WTC11 (cell line): ENCODE data around the gene RNF152. TPM values are rescaled to one million over a fixed set of nuclear protein-coding genes. Genes with fewer than 3 reads are reported as not detected.

ENCODE experiments used
- ATAC-seq: fragments of 200-7000 bp; cut with Tn5 transposase; 2 replicates; pipeline ENCODE4 v1.10.0; 2021; ENCODE audit warnings: mild to moderate bottlenecking, moderate library complexity
- CTCF ChIA-PET: fragments of 300-600 bp; sonication (Branson Sonifier 250); formaldehyde crosslinking; loops from one replicate; lab custom pipeline; 2021; ENCODE audit warnings: antibody characterized with exemption; lab: Charles Lee
- POLR2A ChIA-PET: fragments of 350-600 bp; sonication (Branson Sonifier 250); formaldehyde crosslinking; loops from one replicate; lab custom pipeline; 2021; ENCODE audit warnings: antibody characterized with exemption; lab: Charles Lee
- DNase-seq: peaks from one replicate; pipeline ENCODE4 v3.0.0; 2021; ENCODE audit warnings: low spot score
- H3K27ac Mint-ChIP-seq: 2 replicates; pipeline ENCODE4 v1.8.0; 2021; ENCODE audit warnings: mixed read lengths
- H3K27me3 Mint-ChIP-seq: 2 replicates; pipeline ENCODE4 v1.8.0; 2021; ENCODE audit warnings: low read depth, mild to moderate bottlenecking, moderate library complexity, mixed read lengths
- H3K36me3 Mint-ChIP-seq: 2 replicates; pipeline ENCODE4 v1.8.0; 2021; ENCODE audit warnings: mixed read lengths
- H3K4me1 Mint-ChIP-seq: 2 replicates; pipeline ENCODE4 v1.8.0; 2022; ENCODE audit warnings: mixed read lengths
- H3K4me3 Mint-ChIP-seq: 2 replicates; pipeline ENCODE4 v1.8.0; 2021; ENCODE audit warnings: mild to moderate bottlenecking, moderate library complexity, mixed read lengths
- H3K9me3 Mint-ChIP-seq: 2 replicates; pipeline ENCODE4 v1.8.0; 2021; ENCODE audit warnings: mixed read lengths
- AR ChIP-seq: fragments of 250-450 bp; sonication (Bioruptor Pico); IDR thresholded peaks from 2 replicates; pipeline ENCODE4 v1.9.0; 2021; ENCODE audit warnings: mild to moderate bottlenecking
- ATF1 ChIP-seq: sonication (generic); formaldehyde crosslinking; IDR thresholded peaks from 2 replicates; pipeline ENCODE4 v1.8.1; 2023; ENCODE audit warnings: mild to moderate bottlenecking, moderate library complexity, missing genetic modification reagents
- CREM ChIP-seq: sonication (generic); formaldehyde crosslinking; IDR thresholded peaks from 2 replicates; pipeline ENCODE4 v1.8.1; 2022; ENCODE audit warnings: mild to moderate bottlenecking, missing genetic modification reagents, moderate library complexity
- ELF4 ChIP-seq: sonication (generic); formaldehyde crosslinking; IDR thresholded peaks from 2 replicates; pipeline ENCODE4 v1.8.1; 2022; ENCODE audit warnings: low read depth, mild to moderate bottlenecking, moderate library complexity, missing genetic modification reagents
- ETV6 ChIP-seq: sonication (generic); formaldehyde crosslinking; IDR thresholded peaks from 2 replicates; pipeline ENCODE4 v1.8.1; 2022; ENCODE audit warnings: mild to moderate bottlenecking, missing genetic modification reagents
- FOXP1 ChIP-seq: sonication (generic); formaldehyde crosslinking; IDR thresholded peaks from 2 replicates; pipeline ENCODE4 v1.8.0; 2022; ENCODE audit warnings: missing genetic modification reagents, mild to moderate bottlenecking, moderate library complexity, borderline replicate concordance
- NFYB ChIP-seq: sonication (generic); formaldehyde crosslinking; conservative IDR thresholded peaks from 2 replicates; pipeline ENCODE4 v1.8.0; 2022; ENCODE audit warnings: low read depth, missing genetic modification reagents
- NR1H2 ChIP-seq: sonication (generic); formaldehyde crosslinking; IDR thresholded peaks from 2 replicates; pipeline ENCODE4 v1.9.0; 2021; ENCODE audit warnings: mild to moderate bottlenecking, moderate library complexity, missing genetic modification reagents
- NR2C2 ChIP-seq: sonication (generic); formaldehyde crosslinking; IDR thresholded peaks from 2 replicates; pipeline ENCODE4 v1.8.0; 2022; ENCODE audit warnings: mild to moderate bottlenecking, missing genetic modification reagents
- PRRX2 ChIP-seq: fragments of 250-450 bp; sonication (Bioruptor Pico); IDR thresholded peaks from 2 replicates; pipeline ENCODE4 v1.8.0; 2021; ENCODE audit warnings: mild to moderate bottlenecking
- ZNF138 ChIP-seq: sonication (generic); formaldehyde crosslinking; conservative IDR thresholded peaks from 2 replicates; pipeline ENCODE4 v1.8.1; 2022; ENCODE audit warnings: mild to moderate bottlenecking, moderate library complexity, missing genetic modification reagents
- ZNF232 ChIP-seq: sonication (generic); formaldehyde crosslinking; IDR thresholded peaks from 2 replicates; pipeline ENCODE4 v1.8.0; 2022; ENCODE audit warnings: mild to moderate bottlenecking, missing genetic modification reagents
- ZNF317 ChIP-seq: sonication (generic); formaldehyde crosslinking; IDR thresholded peaks from 2 replicates; pipeline ENCODE4 v1.8.1; 2023; ENCODE audit warnings: low read depth, mild to moderate bottlenecking, moderate library complexity, missing genetic modification reagents, borderline replicate concordance
- ZNF671 ChIP-seq: fragments of 250-450 bp; sonication (Bioruptor Pico); IDR thresholded peaks from 2 replicates; pipeline ENCODE4 v1.8.0; 2021; ENCODE audit warnings: mild to moderate bottlenecking
- ZSCAN18 ChIP-seq: fragments of 250-450 bp; sonication (Bioruptor Pico); IDR thresholded peaks from 2 replicates; pipeline ENCODE4 v2.1.2; 2022; ENCODE audit warnings: mild to moderate bottlenecking, moderate library complexity
- total RNA-seq: library from RNA; stranded (reverse); gene quantifications from 3 replicates; pipeline ENCODE4 v1.2.3, GENCODE V29; 2021
- TF ChIP-seq, protein P1 (sequence below): sonication (generic); formaldehyde crosslinking; IDR thresholded peaks from 2 replicates; pipeline ENCODE4 v1.8.1; 2022; ENCODE audit warnings: low read depth, missing genetic modification reagents, borderline replicate concordance
- TF ChIP-seq, protein P2 (sequence below): sonication (generic); formaldehyde crosslinking; IDR thresholded peaks from 2 replicates; pipeline ENCODE4 v1.8.0; 2022; ENCODE audit warnings: mild to moderate bottlenecking, missing genetic modification reagents
- TF ChIP-seq, protein P3 (sequence below): sonication (generic); formaldehyde crosslinking; IDR thresholded peaks from 2 replicates; pipeline ENCODE4 v1.8.1; 2023; ENCODE audit warnings: mild to moderate bottlenecking, missing genetic modification reagents

Gene RNF152
- total RNA-seq, 1 experiment from 2014 or later: 3.7 TPM

DNA sequence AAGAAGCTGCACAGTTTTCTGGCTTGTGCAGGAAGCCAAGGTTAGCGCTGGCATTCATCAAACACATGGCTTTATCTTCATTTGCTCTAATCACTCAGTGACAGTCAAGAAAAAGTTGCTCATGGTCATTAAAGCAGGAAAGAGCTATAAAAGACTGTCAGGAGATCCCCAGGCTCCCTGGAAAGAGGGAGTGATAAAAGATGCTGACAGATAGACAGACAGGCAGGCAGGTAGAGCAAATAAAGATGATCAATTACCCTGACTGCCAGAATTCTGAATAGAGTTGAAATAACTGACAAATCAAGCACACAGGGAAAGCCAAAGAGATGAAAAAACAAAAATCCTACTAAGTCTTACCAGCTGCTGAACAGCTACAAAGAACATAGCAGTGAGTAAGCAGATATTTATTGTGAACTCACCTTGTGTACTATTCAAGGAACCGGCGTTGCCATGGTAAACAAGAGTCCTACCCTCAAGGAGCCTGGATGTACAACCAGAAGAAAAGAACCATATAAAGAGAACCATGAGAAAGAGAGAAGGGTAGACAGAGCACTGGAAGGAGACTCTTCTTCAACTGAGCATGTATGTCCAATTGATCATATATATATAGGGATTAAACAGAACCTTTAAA, 68.0 kb downstream of the RNF152 start:
- TF ChIP-seq NR1H2 (CRISPR knock-in tag) (no peak), PRRX2 (CRISPR knock-in tag) (no peak), ATF1 (CRISPR knock-in tag) (no peak), ZSCAN18 (CRISPR knock-in tag) (no peak), NFYB (CRISPR knock-in tag) (no peak)
- ChIA-PET CTCF (interaction anchor here (0.9 kb wide), 1 partner anchor 188 kb away, joined by 3 read pairs; no protein-coding TSS in a partner anchor), POLR2A (no interaction called here)
- H3K4me3 Mint-ChIP-seq: no peak overlapping the region
- H3K27me3 Mint-ChIP-seq: no peaks in the 10 kb centered on the region
- peaks cover 6% of the 10 kb centered on the region for H3K4me1 Mint-ChIP-seq
- H3K36me3 Mint-ChIP-seq: 0 out of 2 replicates have a peak, but pooled peaks cover 2% of the 10 kb centered on the region
- DNase-seq: no peak
- H3K9me3 Mint-ChIP-seq: peaks cover 5% of the 10 kb centered on the region
- no peak for ATAC-seq
- H3K27ac Mint-ChIP-seq: no peak overlapping the region

DNA sequence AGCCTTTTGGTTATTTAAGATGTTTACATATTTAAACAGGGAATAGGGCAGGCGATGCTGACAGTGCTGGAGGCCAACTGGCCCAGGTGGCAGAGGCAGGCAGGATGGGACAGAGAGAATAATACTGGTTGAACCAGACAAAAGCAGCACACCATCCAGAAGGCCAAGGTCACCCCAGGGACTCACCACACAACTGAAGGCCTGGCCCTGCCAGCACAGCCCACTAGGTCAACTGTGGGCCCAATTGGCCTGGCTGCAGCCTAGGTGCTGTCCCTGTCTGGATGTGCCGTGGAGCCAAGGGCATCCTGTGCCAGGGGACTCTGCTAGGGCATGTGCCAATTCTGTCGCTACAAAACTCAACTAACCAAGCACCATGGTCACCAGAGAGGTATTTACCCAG, 69.2 kb downstream of the RNF152 start:
- H3K27ac Mint-ChIP-seq: no peak overlapping the region
- ATAC-seq (no peak), DNase-seq (no peak)
- 0 out of 2 replicates have a peak, but pooled peaks cover 2% of the 10 kb centered on the region for H3K36me3 Mint-ChIP-seq
- peaks cover 10% of the 10 kb centered on the region for H3K9me3 Mint-ChIP-seq
- CTCF ChIA-PET: no interaction called here
- no peaks in the 10 kb centered on the region; the same call in 1 of the 2 replicates for H3K27me3 Mint-ChIP-seq
- POLR2A ChIA-PET: no interaction called here
- H3K4me1 Mint-ChIP-seq: peaks cover 6% of the 10 kb centered on the region
- no peak overlapping the region for H3K4me3 Mint-ChIP-seq
- TF ChIP-seq ZNF232 (no peak), ZNF138 (CRISPR knock-in tag) (no peak), ETV6 (CRISPR knock-in tag) (no peak), FOXP1 (CRISPR knock-in tag) (no peak), NR2C2 (CRISPR knock-in tag) (no peak), ZNF317 (CRISPR knock-in tag) (no peak), CREM (CRISPR knock-in tag) (no peak), ELF4 (CRISPR knock-in tag) (no peak), ZNF671 (no peak), AR (CRISPR knock-in tag) (no peak), PRRX2 (CRISPR knock-in tag) (no peak)
- TF ChIP-seq, protein P1, sequence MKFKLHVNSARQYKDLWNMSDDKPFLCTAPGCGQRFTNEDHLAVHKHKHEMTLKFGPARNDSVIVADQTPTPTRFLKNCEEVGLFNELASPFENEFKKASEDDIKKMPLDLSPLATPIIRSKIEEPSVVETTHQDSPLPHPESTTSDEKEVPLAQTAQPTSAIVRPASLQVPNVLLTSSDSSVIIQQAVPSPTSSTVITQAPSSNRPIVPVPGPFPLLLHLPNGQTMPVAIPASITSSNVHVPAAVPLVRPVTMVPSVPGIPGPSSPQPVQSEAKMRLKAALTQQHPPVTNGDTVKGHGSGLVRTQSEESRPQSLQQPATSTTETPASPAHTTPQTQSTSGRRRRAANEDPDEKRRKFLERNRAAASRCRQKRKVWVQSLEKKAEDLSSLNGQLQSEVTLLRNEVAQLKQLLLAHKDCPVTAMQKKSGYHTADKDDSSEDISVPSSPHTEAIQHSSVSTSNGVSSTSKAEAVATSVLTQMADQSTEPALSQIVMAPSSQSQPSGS (CRISPR knock-in tag): no peak
- TF ChIP-seq, protein P2, sequence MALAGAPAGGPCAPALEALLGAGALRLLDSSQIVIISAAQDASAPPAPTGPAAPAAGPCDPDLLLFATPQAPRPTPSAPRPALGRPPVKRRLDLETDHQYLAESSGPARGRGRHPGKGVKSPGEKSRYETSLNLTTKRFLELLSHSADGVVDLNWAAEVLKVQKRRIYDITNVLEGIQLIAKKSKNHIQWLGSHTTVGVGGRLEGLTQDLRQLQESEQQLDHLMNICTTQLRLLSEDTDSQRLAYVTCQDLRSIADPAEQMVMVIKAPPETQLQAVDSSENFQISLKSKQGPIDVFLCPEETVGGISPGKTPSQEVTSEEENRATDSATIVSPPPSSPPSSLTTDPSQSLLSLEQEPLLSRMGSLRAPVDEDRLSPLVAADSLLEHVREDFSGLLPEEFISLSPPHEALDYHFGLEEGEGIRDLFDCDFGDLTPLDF (CRISPR knock-in tag): no peak
- TF ChIP-seq, protein P3, sequence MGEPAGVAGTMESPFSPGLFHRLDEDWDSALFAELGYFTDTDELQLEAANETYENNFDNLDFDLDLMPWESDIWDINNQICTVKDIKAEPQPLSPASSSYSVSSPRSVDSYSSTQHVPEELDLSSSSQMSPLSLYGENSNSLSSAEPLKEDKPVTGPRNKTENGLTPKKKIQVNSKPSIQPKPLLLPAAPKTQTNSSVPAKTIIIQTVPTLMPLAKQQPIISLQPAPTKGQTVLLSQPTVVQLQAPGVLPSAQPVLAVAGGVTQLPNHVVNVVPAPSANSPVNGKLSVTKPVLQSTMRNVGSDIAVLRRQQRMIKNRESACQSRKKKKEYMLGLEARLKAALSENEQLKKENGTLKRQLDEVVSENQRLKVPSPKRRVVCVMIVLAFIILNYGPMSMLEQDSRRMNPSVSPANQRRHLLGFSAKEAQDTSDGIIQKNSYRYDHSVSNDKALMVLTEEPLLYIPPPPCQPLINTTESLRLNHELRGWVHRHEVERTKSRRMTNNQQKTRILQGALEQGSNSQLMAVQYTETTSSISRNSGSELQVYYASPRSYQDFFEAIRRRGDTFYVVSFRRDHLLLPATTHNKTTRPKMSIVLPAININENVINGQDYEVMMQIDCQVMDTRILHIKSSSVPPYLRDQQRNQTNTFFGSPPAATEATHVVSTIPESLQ (CRISPR knock-in tag): no peak
